Myocyte (in vitro differentiated cells): ENCODE measurements around the gene GNGT1. TPM values are rescaled to one million over a fixed set of nuclear protein-coding genes. Genes with fewer than 3 reads are reported as not detected.

ENCODE experiments used
- DNase-seq: peaks from one replicate; pipeline ENCODE4 v3.0.0-alpha.2; 2012; ENCODE audit warnings: low read depth
- total RNA-seq: library from RNA; depleted of rRNA; stranded (reverse); fragments of >200 nt; gene quantifications from 2 replicates; pipeline ENCODE4 v1.2.3, GENCODE V29; 2014

Gene GNGT1
- total RNA-seq, 1 donor from 2014 or later, result not detected

DNA sequence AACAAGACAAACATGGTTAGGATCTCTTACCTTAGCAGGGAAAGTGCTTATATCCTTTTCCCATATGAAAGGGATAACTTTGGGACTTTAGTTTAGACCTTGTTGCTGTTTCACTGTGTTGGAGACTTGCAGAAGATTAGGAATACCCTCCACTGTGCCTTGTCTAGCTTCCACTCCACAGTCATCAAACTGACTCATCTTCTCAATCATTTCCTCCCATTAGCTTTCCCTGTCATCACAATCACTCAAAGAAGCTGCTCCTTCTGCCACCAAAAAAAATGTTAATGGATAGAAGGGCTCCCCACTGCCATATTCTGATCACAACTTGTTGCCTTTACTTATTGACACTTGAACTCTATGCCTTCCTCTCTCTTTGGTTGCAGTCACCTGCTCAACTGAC lies 31.9 kb downstream of the GNGT1 start:
- DNase-seq, result no peak

DNA sequence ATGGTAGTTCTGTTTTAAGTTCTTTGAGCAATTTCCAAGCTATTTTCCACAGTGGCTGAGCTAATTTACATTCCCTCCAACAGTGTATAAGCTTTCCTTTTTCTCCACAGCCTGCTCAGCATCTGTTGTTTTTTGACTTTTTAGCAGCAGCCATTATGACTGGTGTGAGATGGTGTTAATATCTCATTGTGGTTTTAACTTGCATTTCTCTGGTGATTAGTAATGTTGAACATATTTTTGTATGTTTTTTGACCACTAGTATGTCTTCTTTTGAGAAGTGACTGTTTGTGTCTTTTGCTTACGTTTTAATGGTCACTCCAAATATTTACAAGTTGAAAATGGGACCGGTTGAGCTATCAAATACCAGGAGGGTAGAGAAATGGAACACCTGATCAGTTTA lies 35.6 kb downstream of the GNGT1 start:
- DNase-seq, result peak; percentile 78

DNA sequence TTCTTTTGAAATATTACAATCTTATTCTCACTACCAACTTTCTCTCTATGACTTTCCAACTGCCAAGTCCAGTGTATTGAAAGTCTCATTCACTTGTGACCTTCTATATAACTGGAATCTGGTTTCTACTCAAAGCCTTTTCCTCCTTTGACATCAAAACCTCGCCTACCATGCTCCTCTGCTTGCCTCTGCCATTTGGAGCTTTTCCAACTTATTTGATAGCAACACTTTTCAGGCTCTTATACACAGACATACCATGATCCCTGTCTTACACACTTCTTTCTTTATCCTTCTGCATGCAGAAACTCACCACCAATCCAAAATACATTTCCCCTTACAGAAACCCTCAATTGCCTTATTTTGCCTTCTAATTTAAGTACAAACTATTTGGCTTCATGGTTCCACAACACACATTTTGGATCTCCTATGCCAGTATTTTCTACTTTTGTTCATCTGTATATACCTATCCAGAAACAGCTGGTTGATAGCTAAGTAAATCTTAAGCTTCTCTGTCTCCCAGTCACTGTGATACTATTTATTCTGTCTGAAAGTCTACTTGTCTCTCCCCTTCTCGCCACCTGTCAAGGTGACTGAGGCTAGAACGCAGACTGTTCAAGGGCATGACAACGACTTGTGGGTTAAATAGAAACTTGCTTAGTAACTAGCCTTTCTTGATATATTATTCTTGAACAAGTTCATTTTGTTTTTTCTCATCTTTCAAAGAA lies 37.6 kb downstream of the GNGT1 start:
- no peak for DNase-seq

DNA sequence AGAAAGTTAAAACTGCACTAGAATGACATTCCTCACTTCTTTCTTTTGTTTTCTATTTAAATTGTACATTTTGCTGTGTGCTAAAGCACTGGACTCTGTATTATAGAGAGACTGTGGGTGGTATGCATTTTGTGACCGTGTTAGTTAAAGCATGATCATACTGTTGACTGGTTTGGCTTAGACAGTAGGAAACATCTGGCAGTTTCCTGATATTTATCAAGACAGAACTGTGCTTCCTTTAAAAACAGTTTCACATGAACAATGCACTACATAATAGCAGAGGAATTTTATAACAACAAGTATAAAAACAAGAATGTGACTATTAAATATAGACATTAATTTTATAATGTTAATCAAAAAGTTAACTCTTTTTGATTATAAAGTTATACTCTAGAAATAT lies 38.3 kb downstream of the GNGT1 start:
- no peak for DNase-seq

DNA sequence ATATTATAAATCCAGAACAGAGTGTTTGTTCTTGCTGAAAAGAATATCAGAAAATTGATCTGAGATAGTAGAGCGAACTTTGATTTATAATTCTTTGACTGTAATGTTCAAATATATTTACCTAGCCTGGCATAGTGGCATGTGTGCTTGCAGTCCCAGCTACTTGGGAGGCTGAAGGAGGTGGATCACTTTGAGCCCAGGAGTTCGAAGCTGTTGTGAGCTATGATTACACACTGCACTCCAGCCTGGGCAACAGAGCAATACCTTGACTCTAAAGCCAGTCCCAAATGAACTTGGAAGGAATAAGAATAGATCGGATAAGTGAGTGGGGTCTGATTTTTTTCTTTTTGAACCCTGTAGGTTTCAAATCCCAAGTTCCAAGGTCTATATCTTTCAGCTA lies 38.7 kb downstream of the GNGT1 start:
- DNase-seq, result no peak

DNA sequence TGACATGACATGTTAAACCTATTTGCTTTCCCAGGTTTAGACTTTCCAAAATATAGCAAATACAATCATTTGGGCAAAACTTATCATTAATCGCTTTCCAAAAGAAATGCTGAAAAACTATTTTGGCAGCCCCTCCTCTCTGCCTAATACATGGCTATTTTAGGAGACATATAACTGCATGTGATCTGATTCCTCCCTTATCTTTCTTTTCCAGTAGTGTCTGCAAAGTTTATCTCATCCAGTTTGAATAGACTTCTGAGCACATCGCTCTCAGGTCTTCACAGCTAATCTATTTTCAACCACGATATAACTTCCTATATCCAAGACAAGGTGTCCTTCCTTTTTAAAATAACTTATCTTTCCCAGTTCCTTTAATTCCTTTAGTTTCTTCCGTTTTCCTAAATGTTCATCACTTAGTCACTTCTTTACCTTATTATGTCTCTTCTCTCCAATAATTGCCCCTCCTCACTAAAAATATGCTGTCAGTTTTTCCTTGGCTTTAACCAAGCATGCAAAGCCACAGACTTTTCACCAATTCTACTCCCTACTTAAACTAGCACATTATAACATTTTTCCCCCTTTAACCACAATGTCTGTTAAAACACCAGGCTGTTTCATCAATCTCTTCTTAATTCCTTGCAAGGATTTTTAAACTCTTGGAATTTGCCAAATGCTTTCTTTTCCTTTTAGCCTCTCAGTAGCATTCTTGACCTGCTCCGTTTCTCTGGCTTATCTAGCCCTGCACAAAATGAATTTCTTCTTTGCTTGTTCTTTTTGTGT lies 39.6 kb downstream of the GNGT1 start:
- no peak for DNase-seq

DNA sequence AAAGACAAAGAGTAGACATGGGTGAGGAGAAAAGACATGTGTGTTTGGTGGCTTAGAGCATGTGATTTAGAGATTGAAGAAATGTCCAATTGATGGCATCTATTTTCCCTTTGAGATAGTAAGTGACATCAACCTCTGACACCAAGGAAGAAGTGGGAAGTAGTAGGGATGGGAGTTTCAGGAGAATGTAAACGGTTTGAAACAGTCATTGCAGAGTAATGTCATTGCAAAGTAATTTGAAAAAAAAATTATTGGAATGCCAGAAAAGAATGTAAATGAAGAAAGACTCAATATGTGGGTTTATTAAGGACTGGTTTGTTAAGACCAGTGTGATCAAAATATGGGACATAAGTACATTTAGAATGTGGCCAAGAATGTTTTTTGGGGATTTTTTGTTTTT lies 41.7 kb downstream of the GNGT1 start:
- no peak for DNase-seq

DNA sequence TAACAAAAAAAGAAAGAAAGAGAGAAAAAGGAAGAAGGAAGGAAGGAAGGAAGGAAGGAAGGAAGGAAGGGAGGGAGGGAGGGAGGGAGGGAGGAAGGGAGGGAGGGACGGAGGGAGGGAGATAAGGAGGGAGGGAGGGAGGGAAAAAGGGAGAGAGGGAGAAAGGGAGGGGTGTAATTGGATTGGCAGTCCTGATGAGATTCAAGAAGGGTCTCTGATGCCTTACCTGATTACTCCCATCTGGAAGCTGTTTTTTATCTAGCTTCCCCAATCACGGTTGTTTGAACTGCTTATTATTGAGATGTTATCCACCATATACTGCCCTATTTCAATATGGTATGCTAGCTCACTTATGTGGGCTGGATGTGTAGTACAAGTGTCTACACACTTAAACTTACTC lies 42.5 kb downstream of the GNGT1 start:
- no peak for DNase-seq

DNA sequence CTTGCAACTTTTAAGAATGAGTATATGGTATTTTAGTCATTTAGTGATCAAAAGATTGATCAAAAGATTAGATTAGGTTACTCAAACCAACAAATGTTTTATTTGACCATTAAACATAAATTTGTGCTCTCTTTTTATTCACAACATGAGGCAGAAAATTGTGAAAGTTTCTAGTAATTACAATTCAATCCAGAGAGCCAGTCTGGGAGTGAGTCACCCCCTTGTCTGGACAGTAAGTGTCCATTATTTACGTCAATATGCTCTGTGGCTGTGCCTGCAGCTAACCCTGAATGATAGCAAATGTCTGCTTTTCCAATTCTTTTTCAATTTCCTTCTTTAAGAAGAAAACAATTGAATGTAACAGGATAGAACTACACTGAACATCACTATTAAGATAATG lies 43.1 kb downstream of the GNGT1 start:
- peak; percentile 35 for DNase-seq

DNA sequence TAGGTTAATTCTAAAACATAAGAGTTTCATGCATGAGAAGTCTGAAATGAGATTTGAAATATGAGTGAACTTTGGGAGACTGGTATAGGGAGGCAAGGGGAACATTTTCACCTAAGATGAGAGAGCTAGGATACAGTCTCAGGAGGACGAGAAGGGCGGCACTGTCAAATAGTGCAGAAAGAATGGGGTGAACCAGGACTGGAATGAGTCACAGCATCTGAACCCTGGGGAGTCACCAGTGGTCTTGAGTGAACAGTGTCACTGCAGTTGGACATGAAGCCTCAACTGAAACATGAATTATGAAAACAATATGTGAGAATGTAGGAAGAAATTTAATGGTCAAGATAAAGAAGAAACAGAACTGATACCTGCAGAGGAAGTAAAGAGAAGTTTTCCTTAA lies 48.9 kb downstream of the GNGT1 start:
- no peak for DNase-seq

DNA sequence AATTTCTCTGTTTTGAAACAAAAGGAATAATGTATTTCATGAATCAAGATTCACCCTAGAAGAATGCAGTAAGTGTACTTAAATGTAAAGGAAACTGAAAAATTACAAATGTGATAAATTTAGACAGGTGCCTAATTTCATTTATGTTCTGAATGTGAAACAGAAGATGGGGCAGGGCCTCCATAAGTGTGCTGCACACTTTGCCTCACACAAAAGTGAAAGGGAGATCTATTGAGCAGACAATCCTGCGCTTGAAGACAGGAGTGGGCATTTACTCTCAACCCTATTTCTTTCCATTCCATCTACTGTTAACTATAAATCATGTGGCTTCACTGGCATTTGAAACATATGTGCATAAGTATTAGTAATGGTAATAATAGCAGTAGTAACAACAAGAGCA lies 51.4 kb downstream of the GNGT1 start:
- no peak for DNase-seq

DNA sequence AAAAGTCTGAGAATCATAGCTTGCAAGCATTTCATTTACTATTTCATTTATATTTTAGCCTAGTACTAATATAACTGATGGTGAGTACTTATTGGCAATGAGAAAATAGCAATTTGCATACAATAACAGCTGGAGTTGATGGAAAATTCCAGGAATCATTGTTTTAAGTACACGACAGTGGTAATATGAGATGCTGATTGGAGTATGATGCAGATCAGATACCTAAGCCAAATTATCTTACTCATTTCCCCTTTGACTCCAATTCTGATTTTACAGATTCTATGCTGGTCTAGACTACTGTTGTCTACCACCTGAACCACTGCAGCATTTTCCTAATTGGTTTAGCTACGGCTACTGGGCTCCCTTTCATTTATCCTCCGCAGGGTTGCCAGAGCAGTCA lies 51.8 kb downstream of the GNGT1 start:
- no peak for DNase-seq

DNA sequence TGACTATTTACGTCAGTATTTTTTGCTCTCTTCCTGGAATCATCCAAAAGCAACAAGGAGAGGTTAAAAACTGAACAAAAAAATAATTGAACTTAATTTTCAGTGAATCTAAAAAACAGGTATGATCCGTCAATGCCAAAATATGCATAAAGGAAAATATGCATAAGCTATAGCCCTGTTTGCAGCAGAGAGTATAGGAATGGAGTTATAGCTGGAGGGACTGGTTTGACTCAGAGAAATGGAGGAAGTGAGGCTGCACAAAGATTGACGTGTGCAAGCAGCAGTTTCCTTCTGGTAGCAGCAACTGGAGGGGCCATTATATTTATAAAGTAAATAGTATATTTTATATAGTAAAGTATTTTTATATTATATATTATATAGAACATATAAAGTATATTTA lies 52.3 kb downstream of the GNGT1 start:
- DNase-seq, result no peak

Other genes starting within 250 kb of the GNGT1 start
- gene TFPI2, start 15.8 kb upstream of the GNGT1 start, total RNA-seq, result 3.6 and 13.9 TPM in 2 replicates
- gene GNG11, start 15.2 kb downstream of the GNGT1 start, total RNA-seq, result 16.8 and 18.1 TPM in 2 replicates
- 34.6 and 38.4 TPM in 2 replicates for gene BET1, start 97.8 kb downstream of the GNGT1 start, total RNA-seq